ENCODE measurements around the gene INPP5D.

Gene INPP5D

DNA sequence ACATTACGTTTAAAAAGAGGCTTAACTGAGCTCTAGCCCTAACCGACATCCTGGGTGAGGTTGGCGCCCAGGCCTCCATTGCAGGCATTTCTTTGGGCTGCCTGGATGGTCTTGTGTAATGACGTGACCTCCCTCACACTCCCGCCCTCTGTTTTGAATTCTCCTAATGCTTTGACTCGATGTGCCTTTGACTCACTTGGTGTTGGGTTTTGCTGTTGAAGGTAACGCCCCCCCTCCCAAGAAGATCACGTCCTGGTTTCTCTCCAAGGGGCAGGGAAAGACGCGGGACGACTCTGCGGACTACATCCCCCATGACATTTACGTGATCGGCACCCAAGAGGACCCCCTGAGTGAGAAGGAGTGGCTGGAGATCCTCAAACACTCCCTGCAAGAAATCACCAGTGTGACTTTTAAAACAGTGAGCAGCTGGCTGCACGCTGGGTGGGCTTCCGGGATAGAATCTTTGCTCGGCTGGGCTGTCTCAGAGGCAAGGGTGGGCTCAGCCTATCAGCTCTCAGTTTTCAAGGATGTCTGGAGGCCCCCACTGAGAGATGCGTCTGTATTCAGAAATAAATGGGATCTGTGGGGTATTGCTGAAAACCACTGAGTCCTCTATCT is 103.5 kb downstream of the INPP5D start:
- Histone ChIP-seq H3K36me3 (ENCODE audit: low read depth) (peaks cover 5% of the 10 kb centered on the region), H3K27ac (ENCODE audit: poor library complexity, severe bottlenecking) (no peak overlapping the region), H3K27me3 (ENCODE audit: insufficient read depth, poor library complexity, severe bottlenecking) (no peaks in the 10 kb centered on the region), H3K9me3 (ENCODE audit: severe bottlenecking) (no peaks in the 10 kb centered on the region), H3K4me3 (ENCODE audit: severe bottlenecking) (no peak overlapping the region), H3K4me1 (ENCODE audit: insufficient read depth, poor library complexity, severe bottlenecking) (peaks cover 8% of the 10 kb centered on the region)
- no peak for TF ChIP-seq CTCF (IDR thresholded peaks at IDR 0.05; ENCODE audit: poor library complexity, severe bottlenecking)
- ATAC-seq (ENCODE audit: low read depth) (no peak), DNase-seq (ENCODE audit: low spot score) (no peak)

DNA sequence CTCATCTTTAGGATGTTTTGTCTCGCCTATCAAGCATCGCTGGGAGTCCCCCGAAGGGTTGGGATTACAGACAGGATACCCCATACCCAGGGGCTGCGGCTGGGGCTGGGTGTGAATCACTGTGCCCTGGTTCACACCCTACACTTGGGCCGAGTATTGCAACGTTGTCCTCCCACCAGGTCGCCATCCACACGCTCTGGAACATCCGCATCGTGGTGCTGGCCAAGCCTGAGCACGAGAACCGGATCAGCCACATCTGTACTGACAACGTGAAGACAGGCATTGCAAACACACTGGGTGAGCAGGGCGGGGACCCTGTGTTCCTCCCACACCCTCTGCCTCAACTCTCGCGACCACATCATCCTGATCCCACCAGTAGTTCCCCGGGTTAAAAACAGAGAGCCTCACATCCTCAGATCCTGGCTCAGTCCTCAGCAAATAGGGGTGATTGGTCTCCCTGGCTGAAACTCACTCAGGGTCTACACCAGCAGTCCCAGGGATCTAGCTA is 104.0 kb downstream of the INPP5D start:
- Histone ChIP-seq H3K4me1 (ENCODE audit: insufficient read depth, poor library complexity, severe bottlenecking) (peaks cover 8% of the 10 kb centered on the region), H3K36me3 (ENCODE audit: low read depth) (no peaks in the 10 kb centered on the region; the same call in 1 of the 2 replicates), H3K4me3 (ENCODE audit: severe bottlenecking) (no peak overlapping the region), H3K27ac (ENCODE audit: poor library complexity, severe bottlenecking) (no peak overlapping the region), H3K9me3 (ENCODE audit: severe bottlenecking) (no peaks in the 10 kb centered on the region), H3K27me3 (ENCODE audit: insufficient read depth, poor library complexity, severe bottlenecking) (no peaks in the 10 kb centered on the region)
- DNase-seq (ENCODE audit: low spot score) (no peak), ATAC-seq (ENCODE audit: low read depth) (no peak)
- no peak for TF ChIP-seq CTCF (IDR thresholded peaks at IDR 0.05; ENCODE audit: poor library complexity, severe bottlenecking)

DNA sequence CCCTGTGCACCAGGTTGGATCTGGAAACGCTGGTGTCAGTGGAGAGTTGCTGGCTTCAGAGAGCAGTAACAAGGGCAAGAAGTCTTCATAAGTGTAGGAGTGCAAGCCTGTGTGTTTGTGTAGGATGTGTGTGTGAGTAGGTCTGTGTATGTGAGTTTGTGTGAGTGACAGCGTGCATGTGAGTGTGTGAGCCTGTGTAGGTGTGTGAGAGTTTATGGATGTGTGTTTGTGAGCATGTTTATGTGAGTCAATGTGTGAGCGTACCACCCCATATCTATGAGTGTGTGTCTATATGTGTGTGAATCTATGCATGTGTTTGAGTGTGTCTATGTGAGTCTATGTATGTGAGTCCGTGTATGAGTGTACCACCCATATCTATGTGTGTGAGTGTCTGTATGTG is 104.8 kb downstream of the INPP5D start:
- Histone ChIP-seq H3K9me3 (ENCODE audit: severe bottlenecking) (no peaks in the 10 kb centered on the region), H3K4me3 (ENCODE audit: severe bottlenecking) (no peak overlapping the region), H3K27me3 (ENCODE audit: insufficient read depth, poor library complexity, severe bottlenecking) (no peaks in the 10 kb centered on the region), H3K4me1 (ENCODE audit: insufficient read depth, poor library complexity, severe bottlenecking) (peaks cover 8% of the 10 kb centered on the region), H3K36me3 (ENCODE audit: low read depth) (no peaks in the 10 kb centered on the region; the same call in 1 of the 2 replicates), H3K27ac (ENCODE audit: poor library complexity, severe bottlenecking) (no peak overlapping the region)
- DNase-seq (ENCODE audit: low spot score), result no peak
- ATAC-seq (ENCODE audit: low read depth), result no peak
- TF ChIP-seq CTCF (IDR thresholded peaks at IDR 0.05; ENCODE audit: poor library complexity, severe bottlenecking), result no peak

GRCh38 chr2:233165543-233165894 is 105.4 kb downstream of the INPP5D start:
- H3K27me3 ChIP-seq (ENCODE audit: insufficient read depth, poor library complexity, severe bottlenecking), result no peaks in the 10 kb centered on the region
- no peak overlapping the region for H3K4me3 ChIP-seq (ENCODE audit: severe bottlenecking)
- TF ChIP-seq CTCF (IDR thresholded peaks at IDR 0.05; ENCODE audit: poor library complexity, severe bottlenecking), result no peak

More at GRCh38 chr2:233165543-233165894, 105.4 kb downstream of the INPP5D start:
- Histone ChIP-seq H3K36me3 (ENCODE audit: low read depth) (no peaks in the 10 kb centered on the region; the same call in 1 of the 2 replicates), H3K4me1 (ENCODE audit: insufficient read depth, poor library complexity, severe bottlenecking) (peaks cover 8% of the 10 kb centered on the region), H3K27ac (ENCODE audit: poor library complexity, severe bottlenecking) (peak overlapping the region; percentile 15), H3K9me3 (ENCODE audit: severe bottlenecking) (no peaks in the 10 kb centered on the region)
- ATAC-seq (ENCODE audit: low read depth) (no peak), DNase-seq (ENCODE audit: low spot score) (no peak)
